Sigmoid colon (tissue), 4 donors: Measurements from ENCODE around the gene PCLO.

Source experiments
- CTCF ChIP-seq, 4 experiments: fragments of 450-650 bp in 3 of 4; fragments of 200-600 bp in 1 of 4; IDR thresholded peaks; one replicate each; pipeline ENCODE4 v1.5.1; 2016 to 2019; ENCODE audit warnings: antibody characterized with exemption in 4 of 4, mild to moderate bottlenecking in 3 of 4, moderate library complexity in 2 of 4
- EP300 ChIP-seq, 4 donors: sonication (generic); formaldehyde crosslinking; IDR thresholded peaks; one replicate each; pipeline ENCODE4 v1.6.1; 2017; ENCODE audit warnings: antibody characterized with exemption in 4 of 4

DNA sequence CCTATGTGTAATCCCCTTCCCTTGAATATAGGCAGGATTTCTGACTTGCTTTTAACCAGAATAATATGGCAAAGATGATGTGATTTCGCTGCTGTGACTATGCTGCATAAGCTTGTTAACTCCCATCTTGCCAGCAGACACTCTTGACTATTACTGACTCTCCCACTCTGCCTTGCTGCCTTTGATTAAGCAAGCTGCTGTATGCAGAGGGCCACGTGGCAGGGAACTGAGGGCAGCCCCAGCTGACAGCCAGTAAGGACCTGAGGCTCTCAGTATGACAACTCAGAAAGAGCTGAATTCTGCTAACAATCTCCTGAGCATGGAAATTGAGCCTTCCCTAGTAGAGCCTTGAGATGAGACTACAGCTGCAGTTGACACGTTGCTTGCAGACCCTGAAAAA lies 439.7 kb downstream of the PCLO start:
- TF ChIP-seq CTCF (IDR thresholded peaks at IDR 0.05), result no peak
- TF ChIP-seq EP300 (IDR thresholded peaks at IDR 0.05), result no peak
